Tibial nerve (tissue), 4 donors: ENCODE measurements around the gene DAAM2. TPM values are rescaled to one million over a fixed set of nuclear protein-coding genes. Genes with fewer than 3 reads are reported as not detected.

Source experiments
- DNase-seq, 2 donors: peaks; one replicate each; pipeline ENCODE4 v3.0.0-alpha.2; 2019; ENCODE audit warnings: low spot score in 2 of 2
- H3K27ac ChIP-seq, 4 donors: fragments of 200-600 bp; sonication (generic) in 3 of 4; one replicate each; pipeline ENCODE4 v1.5.1; 2017 to 2019; ENCODE audit warnings: mild to moderate bottlenecking in 1 of 4
- H3K27me3 ChIP-seq, 2 donors: fragments of 200-600 bp; sonication (generic) in 1 of 2; one replicate each; pipeline versions ENCODE4 v1.5.1 to v1.6.0; 2017 to 2019
- H3K36me3 ChIP-seq, 3 donors: fragments of 200-600 bp; sonication (generic); one replicate each; pipeline ENCODE4 v1.5.1; 2018 to 2019
- H3K4me1 ChIP-seq, 4 donors: fragments of 200-600 bp; sonication (generic) in 3 of 4; one replicate each; pipeline ENCODE4 v1.5.1; 2017 to 2019
- H3K4me3 ChIP-seq, 4 donors: fragments of 200-600 bp; sonication (generic) in 3 of 4; one replicate each; pipeline ENCODE4 v1.5.1; 2017 to 2019; ENCODE audit warnings: mild to moderate bottlenecking in 1 of 4, moderate library complexity in 1 of 4
- H3K9me3 ChIP-seq, 4 donors: fragments of 200-600 bp; sonication (generic) in 3 of 4; one replicate each; pipeline ENCODE4 v1.5.1; 2017 to 2019
- CTCF ChIP-seq, 5 experiments: fragments of 200-600 bp in 3 of 5; fragments of 450-650 bp in 2 of 5; sonication (generic) in 3 of 5; IDR thresholded peaks; one replicate each; pipeline ENCODE4 v1.5.1; 2016 to 2019; ENCODE audit warnings: antibody characterized with exemption in 5 of 5, mild to moderate bottlenecking in 3 of 5, moderate library complexity in 2 of 5
- EP300 ChIP-seq, 2 donors: sonication (generic); formaldehyde crosslinking; IDR thresholded peaks; one replicate each; pipeline ENCODE4 v1.6.1; 2017; ENCODE audit warnings: antibody characterized with exemption in 2 of 2, mild to moderate bottlenecking in 1 of 2
- POLR2A ChIP-seq, 2 donors: fragments of 450-650 bp; IDR thresholded peaks; one replicate each; pipeline ENCODE4 v1.6.1; 2017; ENCODE audit warnings: antibody characterized with exemption in 2 of 2, mild to moderate bottlenecking in 2 of 2, moderate library complexity in 2 of 2
- WGBS, 2 donors: methylation state at CpG; one replicate each; pipeline ENCODE4 v1.1.5; 2018; 5-methylcytosine and 5-hydroxymethylcytosine counted together
- total RNA-seq, 4 donors: library from RNA; depleted of rRNA; stranded (reverse); fragments of >200 nt; gene quantifications; one replicate each; pipeline ENCODE4 v1.1.0, GENCODE V29; 2016

Gene DAAM2
- total RNA-seq, 4 donors from 2014 or later: 73.9 to 133 (median 93.3) TPM

- H3K27me3 ChIP-seq: no peaks in the 10 kb centered on the region
- DNase-seq: no peak
- H3K27ac ChIP-seq: peak overlapping the region in 3 of 4 donors; percentile 21 to 84 (median 81)
- no peaks in the 10 kb centered on the region for H3K9me3 ChIP-seq
- no peak overlapping the region for H3K4me3 ChIP-seq
- peaks cover 0 to 28% (median 0%) of the 10 kb centered on the region in 3 donors for H3K36me3 ChIP-seq
- H3K4me1 ChIP-seq: peaks cover 0 to 98% (median 39%) of the 10 kb centered on the region in 4 donors
- TF ChIP-seq POLR2A (IDR thresholded peaks at IDR 0.05) (no peak), EP300 (IDR thresholded peaks at IDR 0.05) (no peak), CTCF (IDR thresholded peaks at IDR 0.05) (no peak)
- 73 to 74% methylated on average over 5 of the region's 5 CpGs for WGBS, 2 donors
Observed at GRCh38 chr6:39884696-39885095, 92.5 kb downstream of the DAAM2 start.

- Histone ChIP-seq H3K36me3 (peaks cover 0 to 20% (median 0%) of the 10 kb centered on the region in 3 donors), H3K9me3 (no peaks in the 10 kb centered on the region), H3K4me3 (no peak overlapping the region), H3K27me3 (no peaks in the 10 kb centered on the region), H3K27ac (peak overlapping the region in 3 of 4 donors; percentile 21 to 84 (median 81)), H3K4me1 (peaks cover 0 to 94% (median 39%) of the 10 kb centered on the region in 4 donors)
- WGBS, 2 donors: 91 to 92% methylated on average over 7 of the region's 7 CpGs
- DNase-seq: no peak
- TF ChIP-seq EP300 (IDR thresholded peaks at IDR 0.05) (no peak), CTCF (IDR thresholded peaks at IDR 0.05) (no peak), POLR2A (IDR thresholded peaks at IDR 0.05) (no peak)
Observed at GRCh38 chr6:39885691-39886090, 93.5 kb downstream of the DAAM2 start.

DNA sequence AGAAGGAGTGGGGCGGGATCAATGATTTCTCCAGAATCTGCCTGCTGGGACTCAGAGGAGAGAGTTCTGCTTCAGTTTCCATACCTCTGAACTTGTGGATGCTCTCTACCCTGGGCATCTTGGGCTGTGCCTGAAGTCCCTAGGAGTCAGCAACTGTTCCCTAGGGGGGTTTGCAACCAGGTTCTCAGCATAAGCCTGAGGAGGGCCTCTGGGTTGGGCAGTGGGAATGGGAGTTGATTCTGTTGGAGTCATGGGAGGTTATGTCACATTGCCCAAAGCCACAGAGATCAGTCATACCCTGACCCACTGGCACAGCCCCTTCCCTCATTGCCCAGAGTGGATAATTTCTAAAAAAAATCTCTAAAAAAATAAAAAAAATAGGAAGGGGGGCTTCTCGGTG, 94.7 kb downstream of the DAAM2 start:
- no peak for TF ChIP-seq POLR2A (IDR thresholded peaks at IDR 0.05)
- no peak for TF ChIP-seq EP300 (IDR thresholded peaks at IDR 0.05)
- WGBS, 2 donors: 40 to 66% methylated on average over 2 of the region's 2 CpGs
- H3K4me1 ChIP-seq: peaks cover 0 to 94% (median 33%) of the 10 kb centered on the region in 4 donors
- H3K36me3 ChIP-seq: peaks cover 0 to 23% (median 0%) of the 10 kb centered on the region in 3 donors
- no peaks in the 10 kb centered on the region for H3K27me3 ChIP-seq
- no peak for DNase-seq
- peak overlapping the region; percentile 73 to 84 (median 78) for H3K27ac ChIP-seq
- H3K4me3 ChIP-seq: no peak overlapping the region
- no peaks in the 10 kb centered on the region for H3K9me3 ChIP-seq

DNA sequence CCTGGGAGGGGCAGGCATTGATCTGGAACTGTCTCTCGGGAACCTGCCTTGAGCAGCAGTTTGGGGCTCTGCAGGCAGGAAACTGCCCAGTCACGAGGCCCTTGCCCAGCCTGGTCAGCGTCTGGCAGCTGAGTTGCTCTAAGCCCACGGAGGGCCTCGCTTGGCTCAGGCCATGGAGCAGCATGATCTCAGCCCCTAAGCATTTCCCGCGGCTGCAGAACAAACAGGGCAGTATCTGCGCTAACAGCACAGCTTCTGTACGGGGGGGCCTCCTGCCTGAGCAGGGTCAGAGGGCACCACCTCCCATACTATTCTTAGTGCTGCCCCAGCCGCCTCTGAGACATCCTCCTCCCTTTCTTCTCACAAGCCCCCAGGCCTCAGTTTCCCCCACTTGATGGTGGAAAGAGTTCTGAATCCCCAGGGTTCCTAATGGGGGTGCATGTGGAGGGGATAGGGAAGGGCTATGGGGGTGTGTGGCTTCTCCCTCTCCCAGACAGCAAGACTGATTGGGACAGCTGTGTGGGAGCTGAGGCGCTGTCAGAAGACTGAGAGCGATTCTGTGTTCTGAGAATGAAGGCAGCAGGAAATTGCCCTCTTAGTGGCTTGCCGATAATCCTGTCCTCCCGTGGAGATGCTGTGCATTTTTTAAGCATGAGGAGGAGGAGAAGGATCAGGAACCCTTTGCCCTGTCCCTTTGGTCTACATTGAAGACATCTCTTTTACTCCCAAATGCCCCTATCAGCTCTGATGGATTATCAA, 95.7 kb downstream of the DAAM2 start:
- DNase-seq: peak; percentile 64 to 80
- WGBS, 2 donors: 19 to 20% methylated on average over 14 of the region's 14 CpGs
- TF ChIP-seq EP300 (IDR thresholded peaks at IDR 0.05): peak; percentile 65 to 93
- peak in 1 of 5 experiments; percentile 36 for TF ChIP-seq CTCF (IDR thresholded peaks at IDR 0.05)
- TF ChIP-seq POLR2A (IDR thresholded peaks at IDR 0.05): peak in 1 of 2 donors; percentile 25
- Histone ChIP-seq H3K27me3 (no peaks in the 10 kb centered on the region), H3K9me3 (no peaks in the 10 kb centered on the region), H3K27ac (peak overlapping the region; percentile 73 to 84 (median 78)), H3K4me1 (peaks cover 0 to 93% (median 29%) of the 10 kb centered on the region in 4 donors), H3K4me3 (no peak overlapping the region), H3K36me3 (peaks cover 0 to 29% (median 0%) of the 10 kb centered on the region in 3 donors)

- H3K4me1 ChIP-seq: peaks cover 0 to 81% (median 25%) of the 10 kb centered on the region in 4 donors
- peak overlapping the region in 2 of 4 donors; percentile 81 to 84 for H3K27ac ChIP-seq
- TF ChIP-seq EP300 (IDR thresholded peaks at IDR 0.05) (no peak), POLR2A (IDR thresholded peaks at IDR 0.05) (no peak), CTCF (IDR thresholded peaks at IDR 0.05) (no peak)
- H3K9me3 ChIP-seq: no peaks in the 10 kb centered on the region
- 77 to 85% methylated on average over 2 of the region's 2 CpGs for WGBS, 2 donors
- no peak overlapping the region for H3K4me3 ChIP-seq
- DNase-seq: no peak
- H3K36me3 ChIP-seq: peaks cover 0 to 33% (median 0%) of the 10 kb centered on the region in 3 donors
- no peaks in the 10 kb centered on the region for H3K27me3 ChIP-seq
Observed at GRCh38 chr6:39889229-39889628, 97.1 kb downstream of the DAAM2 start.
